Hematopoietic multipotent progenitor cell treated with erythropoietin and hydrocortisone succinate and interleukin-3 and kit ligand, for 6 days (in vitro differentiated cells): ENCODE measurements around the gene ARHGAP42.

Source experiments
- DNase-seq: peaks from one replicate; pipeline ENCODE4 v3.0.0-alpha.2; 2015

Gene ARHGAP42

DNA sequence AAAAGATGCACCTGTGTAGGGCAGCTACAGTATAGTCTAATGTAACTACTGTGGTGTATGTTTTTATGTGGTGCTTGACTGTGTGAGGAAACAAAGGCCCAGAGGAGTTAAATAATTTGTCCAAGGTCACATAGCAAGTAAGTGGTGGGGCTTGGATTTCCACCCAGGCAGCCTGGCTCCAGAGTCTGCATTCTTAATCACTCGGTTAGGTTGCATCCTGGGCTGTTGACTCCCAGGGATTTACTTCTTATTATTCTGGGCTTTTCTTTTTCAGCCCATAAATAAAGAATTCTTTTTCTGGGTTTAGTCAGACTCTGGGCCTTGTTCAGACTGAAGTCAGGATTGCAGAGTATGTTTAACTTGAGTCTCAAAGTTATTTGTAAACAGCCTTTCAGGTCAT is 82.1 kb downstream of the ARHGAP42 start:
- DNase-seq: no peak

GRCh38 chr11:100769617-100770016 is 82.5 kb downstream of the ARHGAP42 start:
- DNase-seq: no peak

GRCh38 chr11:100774132-100774531 is 87.0 kb downstream of the ARHGAP42 start:
- no peak for DNase-seq

DNA sequence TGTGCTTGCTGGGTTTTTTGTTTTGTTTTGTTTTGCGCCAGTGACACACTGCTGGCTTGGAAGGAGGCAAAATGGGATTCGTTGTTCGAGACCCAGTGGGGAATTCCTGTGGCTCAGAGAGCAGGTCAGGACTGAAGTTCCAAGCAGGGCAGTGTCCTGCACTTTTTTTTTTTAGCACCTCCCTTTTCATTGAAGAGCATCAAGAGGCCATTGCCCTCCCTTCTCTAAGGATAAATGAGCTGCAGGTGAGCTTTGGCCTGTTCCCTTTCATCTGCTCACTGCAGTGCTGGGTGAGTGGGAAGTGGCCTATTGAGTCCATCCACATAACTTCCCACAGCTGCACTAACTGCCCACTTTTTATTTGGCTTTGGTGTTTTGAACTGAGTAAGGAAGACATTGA is 87.8 kb downstream of the ARHGAP42 start:
- DNase-seq: no peak

DNA sequence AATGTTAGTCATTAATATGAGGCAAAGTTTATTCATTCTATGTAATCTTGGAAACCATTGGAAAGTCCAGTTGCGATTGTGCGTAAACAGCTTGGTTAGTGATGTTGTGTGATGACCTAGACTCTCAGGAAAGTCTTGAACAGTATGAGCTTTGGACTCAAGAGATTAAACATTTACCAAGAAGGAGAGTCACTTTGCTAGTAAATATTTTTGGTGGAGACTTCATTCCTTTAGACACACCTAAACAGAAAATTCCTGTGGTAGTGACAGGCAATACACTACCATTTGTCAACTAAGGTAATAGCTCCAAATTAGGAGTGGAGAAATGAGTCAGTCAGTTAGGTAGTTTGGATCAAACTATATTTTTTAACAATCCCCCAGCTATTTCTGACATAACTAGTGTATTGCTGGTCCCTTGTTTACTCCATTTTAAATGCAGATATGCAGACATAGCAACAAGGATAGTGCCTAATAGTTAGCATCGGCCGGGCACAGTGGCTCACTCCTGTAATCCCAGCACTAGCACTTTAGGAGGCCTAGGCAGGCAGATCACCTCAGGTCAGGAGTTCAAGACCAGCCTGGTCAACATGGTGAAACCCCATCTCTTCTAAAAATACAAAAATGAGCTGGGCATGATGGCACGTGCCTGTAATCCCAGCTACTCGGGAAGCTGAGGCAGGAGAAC is 89.3 kb downstream of the ARHGAP42 start:
- DNase-seq: no peak

GRCh38 chr11:100777103-100777502 is 90.0 kb downstream of the ARHGAP42 start:
- DNase-seq: no peak

GRCh38 chr11:100777736-100778135 is 90.6 kb downstream of the ARHGAP42 start:
- no peak for DNase-seq

DNA sequence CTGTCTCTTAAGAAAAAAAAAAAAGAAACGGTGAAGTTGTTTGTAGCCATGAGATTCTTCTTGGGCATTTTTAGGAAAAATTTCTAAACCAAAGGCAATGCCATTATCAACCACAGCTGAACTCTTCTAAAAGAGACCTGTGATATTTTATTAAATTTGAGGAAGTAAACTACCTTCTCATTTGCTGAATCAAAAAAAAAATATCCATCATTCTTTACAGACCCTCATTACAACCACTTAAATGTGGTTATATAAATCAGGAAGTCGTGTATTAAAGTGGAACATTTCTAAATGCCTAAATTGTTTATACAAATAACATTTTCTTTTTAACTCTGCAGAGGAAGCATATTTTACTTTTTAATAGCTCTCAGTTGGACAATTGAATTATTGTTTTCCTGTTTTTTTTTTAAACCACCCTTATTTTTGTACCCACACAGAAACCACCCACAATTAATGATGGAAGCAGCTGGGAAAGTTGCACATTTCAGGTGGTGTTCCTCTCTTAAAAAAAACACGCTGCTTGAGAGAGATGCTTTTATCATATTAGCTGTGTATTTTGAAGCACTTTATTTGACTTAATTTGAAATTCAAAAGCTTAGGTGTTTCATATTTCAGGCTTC is 91.2 kb downstream of the ARHGAP42 start:
- DNase-seq: no peak

DNA sequence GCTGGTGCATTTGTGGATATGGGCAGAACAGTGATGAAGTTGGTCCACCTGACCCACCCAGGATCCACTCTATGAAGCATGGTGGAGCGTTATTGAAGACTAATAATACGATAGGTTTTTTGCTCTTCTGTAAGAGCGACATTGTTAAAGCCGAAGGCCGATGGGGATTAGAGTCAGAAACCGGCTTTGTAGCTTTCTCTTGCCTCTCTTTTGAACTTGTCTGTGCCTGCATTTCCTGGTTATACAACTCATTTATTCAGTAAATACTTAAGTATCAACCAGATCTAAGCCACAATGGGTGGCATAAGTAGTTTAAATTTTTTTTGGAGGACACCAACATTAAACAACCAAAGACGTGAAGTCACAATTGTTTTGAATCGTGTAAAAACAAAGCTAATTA is 93.4 kb downstream of the ARHGAP42 start:
- DNase-seq: no peak

DNA sequence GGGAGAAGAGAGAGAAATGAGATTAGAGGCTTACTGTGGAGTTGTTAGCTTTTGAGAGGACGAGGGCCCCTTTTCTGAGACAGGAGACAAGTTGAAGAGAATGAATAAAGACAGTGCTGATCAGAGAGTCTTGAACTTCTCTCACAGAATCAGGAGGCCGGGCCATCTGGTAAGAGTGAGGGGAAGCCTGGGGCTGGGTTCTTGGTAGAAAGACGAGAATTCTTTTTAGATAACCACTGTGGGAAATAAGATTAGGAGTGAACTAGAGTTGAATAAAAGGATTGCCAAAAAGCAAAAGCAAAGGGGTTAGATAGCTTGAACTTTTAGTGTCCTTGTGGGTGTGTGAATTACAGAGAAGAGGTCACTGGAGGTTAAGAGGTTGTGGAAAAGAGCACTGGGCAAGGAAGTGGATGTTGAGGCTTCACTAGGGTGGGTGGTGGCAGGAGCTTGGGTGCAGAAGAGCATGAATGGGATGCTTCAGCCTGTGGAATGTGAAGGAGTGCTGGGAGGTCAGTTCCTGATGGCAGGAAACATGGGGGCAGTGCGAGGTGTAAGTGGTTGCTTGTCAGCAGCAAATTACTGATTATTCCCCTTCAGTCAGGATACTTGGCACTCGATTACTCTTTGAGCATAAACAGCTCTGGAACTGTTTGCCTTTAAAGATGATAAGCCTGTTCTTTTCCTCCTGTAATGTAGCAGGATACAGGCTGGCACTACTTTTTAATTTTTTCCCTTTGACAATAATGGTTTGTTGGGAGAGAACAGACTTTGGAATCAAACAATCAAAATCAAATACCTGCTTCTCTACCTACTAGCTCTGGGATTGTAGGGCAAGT is 98.3 kb downstream of the ARHGAP42 start:
- no peak for DNase-seq

- no peak for DNase-seq
Measured at GRCh38 chr11:100788561-100789295, 101.6 kb downstream of the ARHGAP42 start.

- peak; percentile 27 for DNase-seq
Measured at GRCh38 chr11:100789500-100789899, 102.4 kb downstream of the ARHGAP42 start.

DNA sequence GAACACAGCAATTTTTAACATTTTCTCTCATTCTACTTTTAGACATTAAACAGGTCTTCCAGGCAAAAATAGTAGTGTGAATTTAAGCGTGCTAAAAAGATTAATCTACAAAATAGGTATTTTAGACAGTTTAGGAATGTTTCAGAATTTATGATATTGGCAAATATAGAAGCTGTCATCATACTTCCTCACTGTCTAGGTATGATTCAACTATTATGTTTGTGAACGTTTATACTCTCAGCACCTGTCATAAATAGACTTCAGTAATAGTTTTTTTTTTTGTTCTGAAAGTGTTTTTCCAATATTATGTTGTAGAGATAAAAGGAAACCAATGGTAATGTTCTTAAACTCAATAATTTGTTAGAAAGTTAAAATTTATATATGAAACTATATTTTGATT is 103.0 kb downstream of the ARHGAP42 start:
- DNase-seq: no peak

DNA sequence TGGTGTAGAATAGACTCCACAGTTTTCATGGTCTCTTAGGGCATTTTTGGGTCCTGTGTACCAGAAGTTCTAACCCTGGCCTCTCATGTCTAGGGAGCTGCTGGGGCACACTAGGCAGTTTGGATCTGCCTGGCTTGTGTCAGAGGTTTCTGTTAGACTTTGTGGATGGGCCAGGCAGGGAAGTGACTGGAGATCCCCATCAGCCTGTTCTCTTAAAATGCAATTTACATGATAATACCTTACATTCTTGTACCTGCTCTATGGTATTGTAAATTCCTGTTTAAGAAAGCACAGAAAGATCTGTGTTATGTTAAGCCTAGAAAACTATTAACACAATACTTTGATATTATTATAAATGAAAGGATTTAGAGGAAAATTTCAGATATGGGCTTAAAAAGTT is 104.0 kb downstream of the ARHGAP42 start:
- DNase-seq: no peak

DNA sequence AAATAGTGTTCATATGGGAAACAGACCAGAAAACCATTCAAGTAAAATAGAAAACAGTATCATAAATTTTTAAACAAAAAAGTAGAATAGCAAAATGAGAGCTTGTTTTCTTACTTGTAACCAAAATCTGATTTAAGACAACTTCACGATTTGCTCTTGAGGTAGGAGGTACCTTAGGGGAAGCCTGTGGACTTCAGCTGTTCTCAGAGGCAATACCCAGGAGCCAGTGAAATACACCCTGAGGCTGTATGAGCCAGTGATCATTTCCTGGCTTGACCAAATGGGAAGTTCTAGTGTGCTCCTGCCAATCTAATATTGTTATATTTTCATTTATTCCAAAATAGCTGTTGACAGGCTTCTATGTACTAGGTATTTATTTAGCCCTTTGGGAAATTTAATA is 104.8 kb downstream of the ARHGAP42 start:
- DNase-seq: no peak

DNA sequence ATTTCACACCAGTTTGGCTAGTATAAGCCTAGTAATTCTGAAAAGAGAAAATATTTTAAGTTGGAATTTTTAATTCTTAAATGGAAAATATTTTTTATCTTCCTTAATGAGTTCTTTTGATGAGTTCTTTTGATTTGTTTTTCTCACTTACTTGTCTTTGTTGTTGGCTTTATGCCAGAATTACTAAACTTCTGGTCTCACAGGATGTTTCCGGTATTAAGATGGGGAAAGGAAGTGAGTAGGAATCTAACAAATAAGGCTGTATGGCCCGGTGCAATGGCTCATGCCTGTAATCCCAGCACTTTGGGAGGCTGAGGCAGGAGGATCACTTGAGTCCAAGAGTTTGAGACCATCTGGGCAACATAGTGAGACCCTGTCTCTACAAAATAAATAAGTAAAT is 106.4 kb downstream of the ARHGAP42 start:
- no peak for DNase-seq

- DNase-seq: no peak
Measured at GRCh38 chr11:100794446-100794845, 107.4 kb downstream of the ARHGAP42 start.

GRCh38 chr11:100799445-100799844 is 112.4 kb downstream of the ARHGAP42 start:
- no peak for DNase-seq

DNA sequence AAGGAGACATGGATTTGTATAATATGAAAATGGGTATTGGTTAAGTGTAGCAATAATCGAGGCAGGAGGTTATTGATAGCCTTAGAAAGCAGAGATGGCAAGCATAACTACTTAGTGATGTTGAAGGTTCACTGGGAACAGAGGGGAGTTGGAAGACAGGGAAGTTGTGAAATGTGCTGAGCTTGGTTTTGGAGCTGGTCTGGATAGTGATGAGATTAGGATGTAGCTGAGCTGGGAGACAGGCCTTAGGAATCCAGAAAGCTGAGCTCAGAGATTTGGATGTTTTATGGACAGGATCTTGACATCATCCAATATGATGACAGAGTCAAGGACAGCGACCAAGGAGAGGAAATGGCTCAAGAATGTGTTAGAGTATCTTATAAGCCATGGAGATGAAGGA is 113.1 kb downstream of the ARHGAP42 start:
- no peak for DNase-seq

GRCh38 chr11:100801225-100801999 is 114.3 kb downstream of the ARHGAP42 start:
- no peak for DNase-seq

GRCh38 chr11:100805506-100806199 is 118.6 kb downstream of the ARHGAP42 start:
- no peak for DNase-seq

GRCh38 chr11:100806296-100806695 is 119.2 kb downstream of the ARHGAP42 start:
- DNase-seq: no peak
